ENCODE results near the gene BCR. TPM values are rescaled to one million over a fixed set of nuclear protein-coding genes. Genes with fewer than 3 reads are reported as not detected.

BCR gene
- polyA plus RNA-seq, 6 donors from 2014 or later = 2.6 to 12.1 (median 4.0) TPM; not detected in 1

- peak overlapping the region in 3 of 6 donors; percentile 63 to 82 (median 76) for H3K27ac Mint-ChIP-seq
- peak overlapping the region in 1 of 8 donors; percentile 9 for H3K4me3 Mint-ChIP-seq
- no peak for ATAC-seq (ENCODE audit: low read depth in 2 of 2)
Observed at GRCh38 chr22:23155143-23155542, 25.2 kb upstream of the BCR start.

DNA sequence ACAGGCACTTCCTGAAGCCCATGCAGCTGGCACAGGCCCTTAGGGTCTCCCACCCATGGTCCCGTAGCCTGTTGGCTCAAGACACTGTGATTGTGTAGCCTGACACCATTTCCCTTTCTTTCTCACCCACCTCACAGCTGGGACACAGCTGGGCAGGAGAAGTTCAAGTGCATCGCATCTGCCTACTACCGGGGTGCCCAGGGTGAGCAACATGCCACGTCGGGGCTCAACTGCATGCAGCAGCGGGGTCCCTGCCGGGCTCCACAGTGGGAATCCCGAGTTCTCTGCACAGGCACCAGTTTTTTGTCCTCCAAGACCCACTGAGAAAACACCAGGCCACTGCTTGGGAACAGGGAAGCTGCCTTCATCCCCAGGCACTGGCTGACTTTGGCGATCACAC, 24.5 kb upstream of the BCR start:
- no peaks in the 10 kb centered on the region for H3K36me3 Mint-ChIP-seq
- no peak overlapping the region for H3K4me3 Mint-ChIP-seq
- H3K9me3 Mint-ChIP-seq = no peaks in the 10 kb centered on the region
- ATAC-seq (ENCODE audit: low read depth in 2 of 2) = no peak
- H3K27me3 Mint-ChIP-seq = no peaks in the 10 kb centered on the region
- peak overlapping the region in 1 of 6 donors; percentile 52 for H3K27ac Mint-ChIP-seq
- H3K4me1 Mint-ChIP-seq = peaks cover 18 to 24% (median 23%) of the 10 kb centered on the region in 3 donors
- no peak for DNase-seq

More at GRCh38 chr22:23155143-23155542, 25.2 kb upstream of the BCR start:
- Mint-ChIP-seq H3K27me3 (no peaks in the 10 kb centered on the region), H3K9me3 (no peaks in the 10 kb centered on the region), H3K4me1 (peaks cover 21 to 29% (median 23%) of the 10 kb centered on the region in 3 donors), H3K36me3 (no peaks in the 10 kb centered on the region)
- DNase-seq = no peak

DNA sequence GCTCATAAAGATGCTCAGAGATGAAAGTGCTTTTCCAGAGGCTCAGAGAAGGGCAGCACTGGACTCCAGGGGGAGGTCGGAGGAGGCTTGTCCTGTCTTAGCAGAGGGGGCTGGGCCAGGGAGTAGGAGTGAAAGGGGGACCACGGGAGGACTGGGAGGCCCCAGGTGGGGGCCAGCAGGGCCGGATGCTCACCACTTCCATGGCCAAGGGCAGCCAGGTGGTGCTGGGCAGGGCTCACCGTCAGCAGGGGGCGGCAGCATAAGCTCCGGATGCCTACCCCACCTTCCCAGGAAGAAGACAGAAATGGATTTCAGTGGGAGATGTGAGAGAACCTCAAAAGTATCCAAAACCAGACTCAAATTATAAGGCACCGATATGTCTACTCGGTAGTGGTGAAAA, 24.0 kb upstream of the BCR start:
- ATAC-seq (ENCODE audit: low read depth in 2 of 2) = no peak
- Mint-ChIP-seq H3K27me3 (no peaks in the 10 kb centered on the region), H3K4me1 (peaks cover 16 to 24% (median 23%) of the 10 kb centered on the region in 3 donors), H3K9me3 (no peaks in the 10 kb centered on the region), H3K36me3 (no peaks in the 10 kb centered on the region), H3K27ac (peak overlapping the region in 2 of 6 donors; percentile 52 to 77), H3K4me3 (no peak overlapping the region)
- no peak for DNase-seq

GRCh38 chr22:23157560-23158515, 22.5 kb upstream of the BCR start:
- Mint-ChIP-seq H3K36me3 (no peaks in the 10 kb centered on the region), H3K27me3 (no peaks in the 10 kb centered on the region), H3K9me3 (no peaks in the 10 kb centered on the region), H3K27ac (peak overlapping the region in 2 of 6 donors; percentile 15 to 44), H3K4me3 (no peak overlapping the region), H3K4me1 (peaks cover 8 to 19% (median 16%) of the 10 kb centered on the region in 3 donors)
- no peak for ATAC-seq (ENCODE audit: low read depth in 2 of 2)
- no peak for DNase-seq

DNA sequence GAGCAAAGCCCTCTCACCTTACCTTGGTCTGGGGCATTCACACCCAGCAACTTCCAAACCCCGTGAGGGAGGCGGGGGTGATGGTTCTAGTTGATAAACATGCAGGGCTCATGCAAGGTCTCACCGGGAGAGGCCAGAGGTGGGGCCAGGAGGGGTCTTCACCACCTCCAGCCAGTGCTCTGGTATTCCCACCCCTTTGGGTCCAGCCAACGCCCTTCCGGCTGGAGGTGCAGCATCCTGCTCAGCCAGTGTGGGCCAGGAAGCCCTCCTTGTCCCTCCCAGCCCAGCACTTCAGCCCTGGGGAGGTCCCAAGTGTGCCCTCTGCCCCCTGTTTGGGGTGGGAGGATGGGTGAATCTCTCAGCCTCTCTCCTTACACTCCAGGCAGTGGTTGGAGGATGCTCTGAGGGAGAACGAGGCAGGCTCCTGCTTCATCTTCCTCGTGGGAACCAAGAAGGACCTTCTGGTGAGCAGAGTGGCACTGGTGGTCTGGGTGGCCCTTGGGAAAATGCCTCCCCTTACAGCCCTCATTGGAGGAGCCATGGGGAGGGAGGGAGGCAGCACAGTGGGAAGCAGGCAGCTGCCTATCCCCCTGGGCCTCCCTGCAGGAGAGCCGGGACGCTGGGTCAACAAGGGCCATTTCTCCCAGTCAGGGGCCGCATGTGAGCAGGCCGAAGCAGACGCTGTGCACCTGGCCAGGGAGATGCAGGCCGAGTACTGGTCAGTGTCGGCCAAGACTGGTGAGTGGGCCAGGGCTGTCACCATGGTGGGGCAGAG, 21.6 kb upstream of the BCR start:
- no peak overlapping the region for H3K4me3 Mint-ChIP-seq
- peaks cover 6 to 10% (median 7%) of the 10 kb centered on the region in 3 donors for H3K4me1 Mint-ChIP-seq
- peak overlapping the region in 1 of 6 donors; percentile 44 for H3K27ac Mint-ChIP-seq

DNA sequence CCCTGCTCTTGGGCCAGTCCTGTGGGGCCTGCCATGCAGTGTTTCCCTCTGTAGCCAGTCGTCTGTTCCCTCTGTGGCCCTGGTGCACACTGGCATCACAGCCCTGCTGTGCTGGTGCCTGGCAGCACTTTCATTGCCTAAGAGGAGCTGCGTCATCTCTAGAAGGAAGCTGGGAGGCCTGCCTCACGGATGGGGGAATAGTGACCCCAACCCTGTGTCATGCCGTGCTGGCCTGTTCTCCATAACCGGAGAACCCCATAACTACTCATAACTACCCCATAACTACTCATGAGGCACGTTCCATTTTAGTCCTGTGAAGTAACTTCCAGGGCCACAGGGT, 21.0 kb upstream of the BCR start:
- H3K27me3 Mint-ChIP-seq = no peaks in the 10 kb centered on the region
- DNase-seq = no peak
- H3K4me1 Mint-ChIP-seq = peaks cover under 1 to 7% (median 3%) of the 10 kb centered on the region in 3 donors
- H3K9me3 Mint-ChIP-seq = no peaks in the 10 kb centered on the region
- no peak for ATAC-seq (ENCODE audit: low read depth in 2 of 2)
- no peak overlapping the region for H3K27ac Mint-ChIP-seq
- H3K36me3 Mint-ChIP-seq = no peaks in the 10 kb centered on the region
- H3K4me3 Mint-ChIP-seq = no peak overlapping the region

More for the DNA sequence above, 21.6 kb upstream of the BCR start:
- Mint-ChIP-seq H3K27me3 (no peaks in the 10 kb centered on the region), H3K36me3 (no peaks in the 10 kb centered on the region), H3K9me3 (no peaks in the 10 kb centered on the region)
- ATAC-seq (ENCODE audit: low read depth in 2 of 2) (no peak), DNase-seq (no peak)

DNA sequence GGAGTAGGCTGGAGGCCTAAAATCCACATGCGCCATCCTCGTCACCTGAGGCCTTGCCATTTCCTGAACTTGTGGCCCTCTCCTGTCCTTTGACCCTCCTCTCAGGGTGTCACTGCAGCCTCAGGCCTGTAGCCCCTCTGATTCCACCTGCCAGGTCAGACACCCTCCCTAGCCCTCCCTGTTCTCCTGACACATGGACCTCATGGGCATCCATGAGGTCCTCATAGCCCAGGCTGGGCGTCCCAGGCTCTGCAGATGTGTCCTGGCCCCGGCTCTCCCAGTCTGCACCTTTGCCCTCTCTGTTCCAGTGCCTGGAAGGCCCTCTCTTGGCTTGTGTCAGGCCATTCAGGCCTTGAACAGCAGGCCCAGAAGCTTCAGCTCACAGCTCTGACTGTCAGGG, 19.3 kb upstream of the BCR start:
- H3K4me1 Mint-ChIP-seq = peaks cover 0 to 5% (median 0%) of the 10 kb centered on the region in 3 donors

GRCh38 chr22:23161574-23161973, 18.7 kb upstream of the BCR start:
- Mint-ChIP-seq H3K27me3 (no peaks in the 10 kb centered on the region), H3K27ac (no peak overlapping the region), H3K36me3 (no peaks in the 10 kb centered on the region), H3K9me3 (peaks cover 0 to 6% (median 0%) of the 10 kb centered on the region in 7 donors), H3K4me3 (no peak overlapping the region), H3K4me1 (peaks cover 0 to 4% (median 0%) of the 10 kb centered on the region in 3 donors)
- ATAC-seq (ENCODE audit: low read depth in 2 of 2) = no peak
- no peak for DNase-seq

More for the DNA sequence above, 19.3 kb upstream of the BCR start:
- no peaks in the 10 kb centered on the region for H3K36me3 Mint-ChIP-seq
- H3K9me3 Mint-ChIP-seq = peaks cover 0 to 3% (median 0%) of the 10 kb centered on the region in 7 donors
- no peak overlapping the region for H3K4me3 Mint-ChIP-seq
- DNase-seq (no peak), ATAC-seq (ENCODE audit: low read depth in 2 of 2) (no peak)
- H3K27ac Mint-ChIP-seq = peak overlapping the region in 1 of 6 donors; percentile 59
- H3K27me3 Mint-ChIP-seq = no peaks in the 10 kb centered on the region

DNA sequence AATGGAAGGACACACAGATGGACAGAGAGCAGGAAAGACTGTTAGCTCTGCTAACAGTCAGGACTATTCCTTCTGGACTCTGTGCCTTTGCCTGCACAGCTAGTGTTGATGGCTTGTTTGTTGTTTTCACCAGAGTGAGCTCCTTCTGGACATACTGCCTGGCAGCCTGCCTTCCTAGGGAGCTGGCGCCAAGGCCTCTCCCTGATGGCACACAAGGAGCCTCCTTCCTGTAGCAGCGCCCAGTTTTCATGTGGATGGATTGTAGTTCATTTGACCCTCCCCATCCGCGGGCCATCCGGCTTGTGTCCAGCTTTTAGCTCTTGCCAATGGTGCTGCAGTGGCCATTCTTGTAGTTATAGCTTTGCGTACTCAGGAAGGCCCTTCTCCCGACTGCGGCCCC, 16.6 kb upstream of the BCR start:
- ATAC-seq (ENCODE audit: low read depth in 2 of 2) (no peak), DNase-seq (no peak)
- H3K27ac Mint-ChIP-seq = peak overlapping the region in 1 of 6 donors; percentile 12
- H3K4me1 Mint-ChIP-seq = no peaks in the 10 kb centered on the region
- H3K36me3 Mint-ChIP-seq = no peaks in the 10 kb centered on the region
- H3K9me3 Mint-ChIP-seq = peaks cover 0 to 6% (median 0%) of the 10 kb centered on the region in 7 donors
- no peaks in the 10 kb centered on the region for H3K27me3 Mint-ChIP-seq
- no peak overlapping the region for H3K4me3 Mint-ChIP-seq

DNA sequence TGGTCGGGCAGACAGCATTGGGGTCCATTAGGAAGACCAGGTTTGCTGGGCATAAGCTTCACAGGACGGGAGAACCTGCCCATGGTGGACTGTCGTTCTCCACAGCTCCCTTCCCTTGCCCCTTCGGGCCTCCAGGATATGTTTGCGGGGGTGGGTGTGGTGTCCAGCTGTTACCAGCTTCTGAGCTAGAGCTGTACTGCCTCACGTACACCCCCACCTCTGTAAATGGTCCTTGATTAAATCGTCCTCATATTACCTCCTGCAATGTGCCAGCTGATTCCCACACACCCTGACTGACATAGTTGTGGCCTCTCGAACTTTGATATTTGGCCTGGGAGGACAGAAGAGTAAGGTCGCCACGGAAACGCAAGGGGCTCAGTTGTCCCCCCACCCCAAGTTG, 16.2 kb upstream of the BCR start:
- Mint-ChIP-seq H3K9me3 (peaks cover 0 to 6% (median 0%) of the 10 kb centered on the region in 7 donors), H3K27me3 (no peaks in the 10 kb centered on the region), H3K36me3 (no peaks in the 10 kb centered on the region), H3K27ac (peak overlapping the region in 1 of 6 donors; percentile 12), H3K4me3 (no peak overlapping the region), H3K4me1 (no peaks in the 10 kb centered on the region)
- DNase-seq (no peak), ATAC-seq (ENCODE audit: low read depth in 2 of 2) (no peak)

- H3K9me3 Mint-ChIP-seq = peaks cover 0 to 6% (median 0%) of the 10 kb centered on the region in 7 donors
- H3K4me1 Mint-ChIP-seq = no peaks in the 10 kb centered on the region
- H3K27me3 Mint-ChIP-seq = no peaks in the 10 kb centered on the region
- H3K27ac Mint-ChIP-seq = no peak overlapping the region
- DNase-seq (no peak), ATAC-seq (ENCODE audit: low read depth in 2 of 2) (no peak)
- H3K4me3 Mint-ChIP-seq = no peak overlapping the region
- no peaks in the 10 kb centered on the region for H3K36me3 Mint-ChIP-seq
Observed at GRCh38 chr22:23166042-23166831, 14.1 kb upstream of the BCR start.

- H3K9me3 Mint-ChIP-seq = peaks cover 0 to 6% (median 0%) of the 10 kb centered on the region in 7 donors
- no peaks in the 10 kb centered on the region for H3K4me1 Mint-ChIP-seq
- no peak overlapping the region for H3K27ac Mint-ChIP-seq
- H3K36me3 Mint-ChIP-seq = no peaks in the 10 kb centered on the region
- DNase-seq = no peak
- no peak for ATAC-seq (ENCODE audit: low read depth in 2 of 2)
- H3K4me3 Mint-ChIP-seq = no peak overlapping the region
- H3K27me3 Mint-ChIP-seq = no peaks in the 10 kb centered on the region
Observed at GRCh38 chr22:23166841-23167616, 13.3 kb upstream of the BCR start.
